PC-3 (cell line): ENCODE measurements around the gene SOX10. TPM values are rescaled to one million over a fixed set of nuclear protein-coding genes. Genes with fewer than 3 reads are reported as not detected.
A peak's percentile ranks its signal among the peaks of the same experiment; 100 is the strongest.

ENCODE experiments used
- ATAC-seq: fragments of 200-7000 bp; cut with Tn5 transposase; 2 replicates; pipeline ENCODE4 v1.9.1; 2020; ENCODE audit warnings: mild to moderate bottlenecking, moderate library complexity
- BruUV-seq: library from RNA; stranded (reverse); fragments of 400-500 nt; replicated peaks from 2 replicates; lab custom pipeline; 2021; lab: Mats Ljungman, UMichigan
- CTCF ChIA-PET: fragments of 300-600 bp; sonication (Branson Sonifier 250); formaldehyde crosslinking; loops from one replicate; lab custom pipeline; 2022; ENCODE audit warnings: antibody characterized with exemption; lab: Charles Lee
- POLR2A ChIA-PET: fragments of 300-600 bp; sonication (Branson Sonifier 250); formaldehyde crosslinking; loops from one replicate; lab custom pipeline; 2022; ENCODE audit warnings: antibody characterized with exemption; ENCODE audit not compliant: unreplicated experiment; lab: Charles Lee
- DNase-seq: peaks from one replicate; pipeline ENCODE4 v3.0.0-alpha.2; 2015
- H2AFZ ChIP-seq: fragments of 300-600 bp; sonication (generic); 2 replicates; pipeline ENCODE4 v1.6.0; 2016; ENCODE audit warnings: antibody characterized with exemption, low read length
- H3F3A ChIP-seq: fragments of 300-600 bp; sonication (generic); one replicate; pipeline ENCODE4 v1.6.0; 2017; ENCODE audit warnings: antibody characterized with exemption, low read length, control low read depth, mild to moderate bottlenecking; ENCODE audit not compliant: unreplicated experiment
- H3K27ac ChIP-seq: fragments of 300-600 bp; sonication (generic); 2 replicates; pipeline ENCODE4 v1.5.1; 2016; ENCODE audit warnings: mild to moderate bottlenecking, low read length
- H3K27me3 ChIP-seq: fragments of 300-600 bp; sonication (generic); 2 replicates; pipeline ENCODE4 v1.6.1; 2016; ENCODE audit warnings: low read length, mixed read lengths
- H3K36me3 ChIP-seq: fragments of 300-600 bp; sonication (generic); 2 replicates; pipeline ENCODE4 v1.6.1; 2016; ENCODE audit warnings: low read depth, mixed run types, low read length, mixed read lengths
- H3K4me1 ChIP-seq: fragments of 300-600 bp; sonication (generic); 2 replicates; pipeline ENCODE4 v1.5.1; 2016; ENCODE audit warnings: low read length; ENCODE audit not compliant: insufficient read depth
- H3K4me2 ChIP-seq: fragments of 300-600 bp; sonication (generic); 2 replicates; pipeline ENCODE4 v1.6.0; 2016; ENCODE audit warnings: low read length
- H3K4me3 ChIP-seq: fragments of 300-600 bp; sonication (generic); 2 replicates; pipeline ENCODE4 v1.5.1; 2016; ENCODE audit warnings: mild to moderate bottlenecking, low read length, mixed read lengths
- H3K79me2 ChIP-seq: fragments of 300-600 bp; sonication (generic); 2 replicates; pipeline ENCODE4 v1.6.1; 2017; ENCODE audit warnings: low read length, mixed read lengths
- H3K9ac ChIP-seq: fragments of 300-600 bp; sonication (generic); 2 replicates; pipeline ENCODE4 v1.6.0; 2016; ENCODE audit warnings: mild to moderate bottlenecking, low read length
- H3K9me2 ChIP-seq: fragments of 300-600 bp; sonication (generic); replicated peaks from 2 replicates; pipeline ENCODE4 v1.6.1; 2016; ENCODE audit warnings: mixed run types, low read length, mixed read lengths
- H3K9me3 ChIP-seq: fragments of 300-600 bp; sonication (generic); 2 replicates; pipeline ENCODE4 v1.6.1; 2016; ENCODE audit warnings: low read length, mixed read lengths
- H4K20me1 ChIP-seq: fragments of 300-600 bp; sonication (generic); 2 replicates; pipeline ENCODE4 v1.6.1; 2016; ENCODE audit warnings: low read length, mixed read lengths
- CTCF ChIP-seq: fragments of 300-600 bp; sonication (generic); conservative IDR thresholded peaks from 2 replicates; pipeline ENCODE4 v1.5.1; 2017; ENCODE audit warnings: antibody characterized with exemption, low read depth, mild to moderate bottlenecking, low read length
- EZH2 ChIP-seq: fragments of 300-600 bp; sonication (generic); IDR thresholded peaks from one replicate; pipeline ENCODE4 v1.6.1; 2017; ENCODE audit warnings: antibody characterized with exemption, mild to moderate bottlenecking, low read length; ENCODE audit not compliant: unreplicated experiment
- EZH2phosphoT487 ChIP-seq: fragments of 300-600 bp; sonication (generic); IDR thresholded peaks from 2 replicates; pipeline ENCODE4 v1.6.1; 2018; ENCODE audit warnings: mild to moderate bottlenecking, antibody characterized with exemption, low read length, borderline replicate concordance
- intact Hi-C: fragments of 100-400 bp; cut with micrococcal nuclease; formaldehyde crosslinking; loops from 2 replicates; pipeline ENCODE4 v1.9.0; 2023
- total RNA-seq: library from RNA; depleted of rRNA; stranded (reverse); fragments of >200 nt; gene quantifications from 2 replicates; pipeline ENCODE4 v1.2.3, GENCODE V29; 2014

SOX10 gene
- total RNA-seq, 1 experiment from 2014 or later: 1.1 TPM

DNA sequence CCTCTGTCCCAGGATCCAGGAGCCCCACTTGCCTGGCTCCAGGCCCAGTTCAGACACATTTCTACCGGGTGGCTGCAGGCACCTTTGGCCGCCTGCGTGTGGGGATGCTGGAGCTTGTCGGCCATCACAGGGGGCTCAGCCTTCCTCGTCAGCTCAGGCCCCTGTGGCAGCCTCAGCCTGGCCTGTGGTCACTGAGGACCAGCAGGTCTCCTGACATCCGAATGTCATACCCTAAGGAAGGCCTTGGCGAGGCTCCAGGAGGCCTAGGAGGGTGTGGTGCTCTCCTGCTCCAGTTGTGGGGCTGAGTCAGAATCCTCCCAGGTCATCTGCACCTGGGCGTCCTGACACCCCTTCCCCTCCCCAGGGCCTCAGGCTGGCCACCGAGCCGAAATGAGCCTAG, 14.9 kb upstream of the SOX10 start:
- Histone ChIP-seq H3K4me1 (peaks cover 14% of the 10 kb centered on the region), H3K9ac (peak overlapping the region; percentile 40), H3F3A (no peaks in the 10 kb centered on the region), H3K36me3 (no peaks in the 10 kb centered on the region), H3K4me2 (peak overlapping the region; percentile 73), H3K9me2 (no peaks in the 10 kb centered on the region), H3K9me3 (no peaks in the 10 kb centered on the region), H4K20me1 (no peaks in the 10 kb centered on the region), H3K79me2 (no peaks in the 10 kb centered on the region), H2AFZ (peak overlapping the region; percentile 50; the same call in 1 of the 2 replicates), H3K27ac (peak overlapping the region; percentile 67), H3K4me3 (peak overlapping the region; percentile 30; the same call in 1 of the 2 replicates), H3K27me3 (no peaks in the 10 kb centered on the region)
- TF ChIP-seq EZH2 (no peak), EZH2phosphoT487 (no peak), CTCF (no peak)
- ATAC-seq (peak; percentile 48), DNase-seq (peak; percentile 60)
- ChIA-PET CTCF (no interaction called here), POLR2A (interaction anchor here (0.6 kb wide), 1 partner anchor 57 kb away, joined by 3 read pairs; no protein-coding TSS in a partner anchor)
- intact Hi-C loops: no loop called here
- BruUV-seq: no TSS peak

DNA sequence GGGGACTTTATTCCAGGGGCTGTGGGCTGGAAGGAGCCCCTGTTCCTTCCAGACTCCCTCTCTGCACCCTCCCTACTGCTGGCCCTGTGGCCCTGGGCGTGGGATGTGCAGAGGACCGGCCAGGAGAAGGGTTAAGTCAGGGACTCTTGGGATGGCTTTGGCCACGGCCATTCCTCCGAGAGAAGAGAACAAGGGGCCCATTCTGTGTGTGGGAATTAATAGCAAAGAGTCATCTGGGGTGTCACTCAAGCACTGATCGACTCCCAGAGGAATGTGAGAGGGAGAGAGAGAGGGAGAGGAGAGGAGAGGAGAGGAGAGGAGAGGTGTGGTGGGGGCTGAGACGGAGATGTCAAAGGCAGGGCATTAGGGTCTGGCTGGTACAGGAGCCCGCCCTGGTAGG, 14.2 kb upstream of the SOX10 start:
- H3K9me3 ChIP-seq: no peaks in the 10 kb centered on the region
- DNase-seq (no peak), ATAC-seq (no peak)
- no peaks in the 10 kb centered on the region for H3K27me3 ChIP-seq
- H3K27ac ChIP-seq: no peak overlapping the region
- no peak overlapping the region for H3K9ac ChIP-seq
- CTCF ChIA-PET: no interaction called here
- H3F3A ChIP-seq: no peaks in the 10 kb centered on the region
- H3K4me3 ChIP-seq: no peak overlapping the region
- H3K79me2 ChIP-seq: no peaks in the 10 kb centered on the region
- no peaks in the 10 kb centered on the region for H3K36me3 ChIP-seq
- H4K20me1 ChIP-seq: no peaks in the 10 kb centered on the region
- intact Hi-C loops: no loop called here
- no peaks in the 10 kb centered on the region for H3K9me2 ChIP-seq
- no peak overlapping the region for H2AFZ ChIP-seq
- no peak overlapping the region for H3K4me2 ChIP-seq
- no TSS peak for BruUV-seq
- POLR2A ChIA-PET: no interaction called here
- TF ChIP-seq EZH2 (no peak), EZH2phosphoT487 (no peak), CTCF (no peak)
- peaks cover 14% of the 10 kb centered on the region for H3K4me1 ChIP-seq

DNA sequence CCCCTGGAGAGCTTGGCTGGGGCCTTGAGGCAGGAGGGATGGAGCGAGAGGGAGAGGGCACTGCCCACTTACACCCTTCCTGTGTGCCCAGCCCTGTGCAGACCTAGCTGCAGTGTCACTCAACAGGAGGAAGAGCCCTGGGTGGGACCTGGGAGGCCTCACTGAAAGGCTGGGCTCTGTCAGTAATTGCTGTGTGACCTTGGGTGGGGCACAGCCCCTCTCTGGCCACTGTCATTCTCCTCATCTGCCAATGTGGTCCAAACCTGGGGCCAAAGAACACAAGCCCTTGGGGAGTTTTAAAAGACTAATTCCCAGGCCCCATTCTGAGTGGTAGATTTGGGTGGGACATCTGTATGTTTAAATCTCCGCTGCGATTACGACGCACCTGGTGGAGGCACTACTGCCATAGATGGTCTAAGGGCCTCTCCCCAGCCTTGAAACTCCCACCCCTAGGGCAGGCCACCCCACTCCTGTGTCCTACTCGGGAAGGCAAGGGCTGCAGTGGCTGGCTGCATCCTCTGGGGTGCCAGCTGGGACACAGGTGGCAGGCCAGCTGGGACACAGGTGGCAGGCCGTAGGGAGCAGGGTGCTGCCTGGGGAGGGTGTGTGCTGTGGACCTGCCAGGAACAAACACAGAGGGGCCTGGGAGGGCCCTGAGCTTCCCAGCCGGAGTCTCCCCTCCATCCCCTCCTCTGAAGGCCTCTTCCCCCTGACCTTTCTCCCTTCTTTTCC, 12.3 kb upstream of the SOX10 start:
- no peak for DNase-seq
- Histone ChIP-seq H3K9ac (no peak overlapping the region), H3K27me3 (no peaks in the 10 kb centered on the region), H3K4me2 (no peak overlapping the region), H3K79me2 (no peaks in the 10 kb centered on the region), H3F3A (no peaks in the 10 kb centered on the region), H3K4me1 (peaks cover 14% of the 10 kb centered on the region), H3K9me2 (no peaks in the 10 kb centered on the region), H3K9me3 (no peaks in the 10 kb centered on the region), H4K20me1 (no peaks in the 10 kb centered on the region), H3K4me3 (no peak overlapping the region), H3K36me3 (no peaks in the 10 kb centered on the region), H3K27ac (no peak overlapping the region), H2AFZ (no peak overlapping the region)
- no peak for ATAC-seq
- ChIA-PET POLR2A (no interaction called here), CTCF (no interaction called here)
- no peak for TF ChIP-seq EZH2
- no peak for TF ChIP-seq EZH2phosphoT487
- TF ChIP-seq CTCF: no peak
- intact Hi-C loops: no loop called here
- no TSS peak for BruUV-seq
